Central memory CD4-positive, alpha-beta T cell (primary cell): ENCODE data around the gene ACVR1B.

Source experiments
- DNase-seq: peaks from one replicate; pipeline ENCODE4 v3.0.0; 2022

ACVR1B gene

GRCh38 chr12:52026263-52026662 is 74.8 kb downstream of the ACVR1B start:
- no peak for DNase-seq

GRCh38 chr12:52027085-52027843 is 75.8 kb downstream of the ACVR1B start:
- DNase-seq = no peak

- no peak for DNase-seq
These were observed 78.2 kb downstream of the ACVR1B start for GRCh38 chr12:52029685-52030084.

DNA sequence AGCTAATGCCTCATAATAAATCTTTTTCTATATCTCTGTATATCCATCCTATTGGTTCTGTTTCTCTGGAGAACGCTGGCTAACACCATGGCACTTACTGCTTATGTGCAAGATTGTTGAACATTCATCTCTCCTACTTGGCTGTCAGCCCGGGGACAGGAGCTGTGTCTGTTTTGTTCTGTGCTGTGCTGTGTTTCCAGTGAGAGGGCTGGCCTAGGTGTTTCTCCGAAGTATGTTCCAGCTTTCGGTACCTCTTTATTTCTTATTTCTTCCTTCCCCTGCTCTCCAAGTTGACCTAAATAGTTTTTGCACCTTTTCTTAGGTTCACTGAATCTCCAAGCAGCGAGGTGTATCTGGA is 80.9 kb downstream of the ACVR1B start:
- no peak for DNase-seq

DNA sequence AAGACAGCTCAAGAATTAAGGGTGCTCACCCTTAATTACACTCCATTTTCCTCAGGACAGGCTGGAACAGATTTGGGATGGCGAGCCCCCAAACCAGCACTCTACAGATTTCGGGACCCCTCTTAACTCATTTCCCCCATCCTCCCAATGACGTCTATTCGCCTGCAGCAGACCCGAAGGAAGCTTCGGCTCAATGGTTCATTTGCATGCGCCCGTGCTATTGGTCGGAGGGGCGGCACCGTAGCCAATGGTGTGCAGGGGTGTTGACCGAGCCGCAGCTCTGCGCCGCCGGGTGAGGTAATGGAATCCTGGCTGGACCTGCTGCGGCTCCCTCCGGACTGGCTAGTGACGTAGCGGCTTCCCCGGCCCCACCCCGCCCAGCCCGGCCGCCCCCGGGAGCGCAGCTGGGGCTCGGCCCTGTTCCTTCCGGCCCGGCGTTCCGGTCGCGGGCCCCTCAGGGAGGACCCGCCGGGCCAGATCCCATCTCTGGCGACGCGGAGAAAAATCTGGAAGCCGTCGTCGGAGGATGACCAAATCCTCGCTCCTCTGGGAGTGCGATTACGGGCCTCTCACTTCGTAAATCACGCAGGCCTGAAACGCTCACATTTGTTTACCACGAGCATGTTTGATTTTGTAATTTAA is 81.4 kb downstream of the ACVR1B start:
- peak; percentile 87 for DNase-seq

DNA sequence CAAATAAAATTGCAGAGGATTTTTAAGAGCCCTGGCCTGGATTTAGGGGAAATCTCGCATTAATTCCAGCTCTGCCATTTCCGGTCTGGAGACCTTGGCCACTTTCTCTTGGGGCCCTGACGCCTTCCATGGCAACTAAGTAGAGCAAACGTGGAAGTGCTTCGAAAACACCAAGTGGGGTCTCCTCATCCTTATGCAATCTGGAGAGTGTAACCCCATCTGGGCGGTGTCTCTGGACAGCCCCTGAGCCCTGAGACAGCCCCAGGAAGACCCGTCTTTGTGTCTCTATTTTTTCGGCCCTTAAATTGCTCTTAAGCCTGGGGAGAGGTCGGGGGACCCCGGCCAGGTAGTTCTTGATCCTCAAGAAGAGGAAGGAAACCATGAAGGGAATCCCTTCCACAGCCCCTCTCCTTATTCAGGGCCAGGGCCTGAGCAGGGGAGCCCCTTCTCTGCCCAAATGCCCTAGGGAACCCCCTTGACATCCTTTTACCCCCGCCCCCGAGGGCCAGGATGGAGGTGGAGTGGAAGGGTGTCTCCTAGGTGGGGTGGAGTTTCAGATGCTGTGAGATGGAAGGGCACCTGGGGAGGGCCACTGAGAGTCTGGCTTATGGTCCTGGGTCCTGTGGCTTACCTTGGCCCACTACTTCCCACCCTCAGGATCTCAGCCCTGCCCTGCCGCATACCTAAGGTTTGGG is 82.1 kb downstream of the ACVR1B start:
- no peak for DNase-seq

- no peak for DNase-seq
These were observed 83.7 kb downstream of the ACVR1B start for GRCh38 chr12:52035190-52035589.

- no peak for DNase-seq
These were observed 84.4 kb downstream of the ACVR1B start for GRCh38 chr12:52035926-52036325.

GRCh38 chr12:52036587-52037171 is 85.2 kb downstream of the ACVR1B start:
- peak; percentile 91 for DNase-seq

DNA sequence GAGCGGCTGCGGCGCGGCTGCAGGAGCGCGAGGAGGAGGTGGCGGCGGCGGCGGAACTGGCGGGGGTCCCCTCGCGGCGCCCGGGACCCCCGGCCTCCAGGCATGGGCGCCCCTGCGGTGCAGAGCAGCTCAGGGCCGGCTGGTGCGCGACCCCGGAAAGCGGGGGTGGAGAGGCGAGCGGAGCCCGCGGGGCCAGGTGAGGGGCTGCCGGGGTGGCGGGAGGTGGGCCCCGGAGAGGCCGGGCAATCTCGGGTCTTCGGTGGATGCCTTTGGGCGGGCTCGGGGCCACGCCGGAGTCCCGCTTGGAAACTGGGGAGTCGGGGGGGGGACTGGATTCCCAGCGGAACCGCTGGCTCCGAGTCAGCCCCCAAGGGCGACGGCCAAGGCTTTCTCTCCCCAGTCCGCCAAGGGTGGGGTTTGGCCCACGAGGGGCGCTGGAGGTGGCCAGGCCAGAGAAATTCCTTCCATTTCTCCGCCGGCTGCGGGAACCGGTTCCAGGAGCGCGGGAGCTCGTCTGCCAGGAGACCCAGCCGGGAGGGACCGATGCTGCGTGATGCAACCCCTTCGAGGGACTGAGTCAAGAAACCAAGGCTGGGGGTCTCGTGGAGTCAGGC is 85.9 kb downstream of the ACVR1B start:
- DNase-seq = no peak

GRCh38 chr12:52038447-52038846 is 86.9 kb downstream of the ACVR1B start:
- no peak for DNase-seq

DNA sequence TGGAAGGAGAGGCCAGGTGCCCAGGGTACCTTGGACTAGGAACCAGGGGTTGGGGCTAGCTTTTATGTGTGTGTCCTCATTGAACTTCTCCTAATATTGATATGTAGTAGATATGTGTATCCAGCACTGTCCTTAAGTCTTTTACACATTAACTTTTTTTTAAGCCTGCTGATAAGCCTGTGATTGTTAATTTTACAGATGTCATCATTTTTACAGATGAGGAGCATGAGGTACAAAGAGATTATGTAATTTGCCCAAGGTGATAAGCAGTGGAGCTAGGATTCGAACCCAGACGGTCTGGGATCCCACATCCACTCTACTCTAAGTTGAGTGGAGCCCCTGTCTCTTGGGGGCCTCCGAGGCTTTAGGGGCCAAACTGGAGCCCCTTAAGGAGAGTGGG is 89.5 kb downstream of the ACVR1B start:
- no peak for DNase-seq

- no peak for DNase-seq
These were observed 90.2 kb downstream of the ACVR1B start for GRCh38 chr12:52041695-52042123.

- DNase-seq = no peak
These were observed 91.3 kb downstream of the ACVR1B start for GRCh38 chr12:52042706-52043385.

DNA sequence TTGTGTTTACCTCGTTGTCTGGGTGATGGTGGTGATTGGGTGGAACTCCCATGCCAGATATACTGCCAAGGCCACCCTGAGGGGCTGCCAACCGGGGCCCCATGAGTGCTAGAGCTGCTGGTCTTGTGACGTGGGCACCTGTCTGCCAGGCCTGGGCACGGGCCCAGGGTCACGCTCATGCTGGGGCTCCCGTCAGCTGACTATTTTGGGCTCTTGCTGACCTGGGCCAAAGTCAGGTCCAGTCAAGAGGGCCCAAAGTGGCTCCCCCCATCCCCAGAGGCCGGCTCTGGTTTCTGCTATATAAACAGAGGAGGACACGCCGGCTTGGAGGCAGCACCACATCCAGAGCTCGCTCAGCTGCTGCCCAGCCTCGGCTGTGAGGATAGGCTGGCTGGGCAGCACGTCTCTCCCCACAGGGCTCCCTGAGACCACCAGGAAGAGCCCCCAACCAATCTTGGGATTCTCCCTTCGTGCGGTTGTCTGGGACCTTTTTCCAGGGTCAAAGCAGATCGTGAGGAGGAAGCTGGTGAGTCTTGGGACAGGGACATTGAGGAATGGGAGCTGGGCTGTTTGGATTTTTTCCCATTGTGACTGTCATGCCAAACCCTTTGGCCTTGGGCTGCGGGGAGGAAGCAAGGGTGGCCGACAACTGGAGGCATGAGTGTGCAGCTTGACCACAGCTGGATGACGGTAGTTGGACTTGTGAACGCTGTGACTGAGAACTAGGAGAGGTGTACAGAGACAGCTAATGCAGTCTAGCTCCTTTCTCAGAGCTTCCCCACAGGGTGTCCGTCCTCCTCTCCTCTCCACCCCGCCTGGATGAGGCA is 92.1 kb downstream of the ACVR1B start:
- no peak for DNase-seq

DNA sequence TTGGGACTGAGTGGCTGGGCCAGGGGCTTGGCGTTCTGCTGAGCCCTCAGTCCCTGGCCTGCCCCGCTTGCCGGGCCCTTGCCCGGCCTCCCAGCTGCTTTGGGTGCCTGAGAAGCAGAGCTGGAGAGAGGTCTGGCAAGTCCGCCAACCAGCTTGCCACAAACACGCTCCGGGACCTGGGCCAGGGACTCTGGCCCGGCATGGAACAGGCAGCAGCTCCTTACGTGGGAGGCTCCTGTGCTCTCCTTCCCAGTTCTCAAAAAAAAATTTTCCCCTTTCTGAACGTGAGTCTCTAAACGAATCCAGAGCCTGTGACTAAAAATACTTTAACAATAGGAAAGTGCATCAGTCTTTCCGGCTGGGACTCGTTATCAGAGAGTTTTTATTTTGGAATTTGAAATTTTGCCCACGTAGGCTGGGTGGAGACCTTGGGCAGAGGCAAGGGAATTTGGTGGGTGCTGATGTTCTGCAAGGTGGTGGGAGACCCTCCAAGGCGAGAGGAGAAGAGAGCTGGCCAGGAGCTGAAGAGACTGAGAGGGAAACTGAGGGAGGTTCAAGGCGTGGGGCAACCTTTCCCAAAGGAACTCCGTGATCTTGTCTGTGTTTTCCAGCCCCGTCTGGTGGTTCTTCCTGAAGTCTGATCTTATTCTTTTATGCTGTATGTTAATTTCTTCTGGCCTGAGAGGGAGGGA is 92.9 kb downstream of the ACVR1B start:
- DNase-seq = no peak

DNA sequence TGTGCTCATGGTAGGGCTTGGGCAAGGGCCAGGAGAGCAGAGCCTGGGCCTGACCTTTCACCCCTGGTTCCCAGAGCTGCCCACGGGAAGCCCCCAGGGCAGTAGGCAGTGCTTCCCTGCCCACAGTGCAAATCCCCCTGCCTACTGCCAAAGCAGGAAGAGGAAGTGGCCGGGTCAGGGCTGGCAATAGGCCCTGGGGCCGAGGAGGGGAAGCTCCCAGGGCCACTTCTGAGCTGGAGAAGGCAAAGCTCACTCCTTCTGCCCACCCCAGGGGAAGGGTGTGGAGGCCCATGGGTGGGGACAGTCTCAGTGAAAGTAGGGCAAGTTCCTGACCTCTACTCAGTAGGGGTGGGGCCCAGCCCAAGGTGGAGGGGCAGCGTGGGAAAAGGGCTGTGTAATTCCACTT is 94.3 kb downstream of the ACVR1B start:
- DNase-seq = no peak
